Thyroid gland (tissue), 4 donors: ENCODE data around the gene ASIC2.

Source experiments
- POLR2A ChIP-seq, 2 donors: fragments of 450-650 bp; IDR thresholded peaks; one replicate each; pipeline ENCODE4 v1.6.1; 2017; ENCODE audit warnings: antibody characterized with exemption in 2 of 2, mild to moderate bottlenecking in 2 of 2, moderate library complexity in 1 of 2
- TF ChIP-seq, protein P1 (sequence below), 6 experiments: fragments of 200-600 bp in 3 of 6; fragments of 450-650 bp in 3 of 6; sonication (generic) in 3 of 6; IDR thresholded peaks; one replicate each; pipeline ENCODE4 v1.5.1; 2016 to 2019; ENCODE audit warnings: antibody characterized with exemption in 6 of 6, mild to moderate bottlenecking in 2 of 6, inconsistent platforms in 1 of 6, moderate library complexity in 1 of 6

DNA sequence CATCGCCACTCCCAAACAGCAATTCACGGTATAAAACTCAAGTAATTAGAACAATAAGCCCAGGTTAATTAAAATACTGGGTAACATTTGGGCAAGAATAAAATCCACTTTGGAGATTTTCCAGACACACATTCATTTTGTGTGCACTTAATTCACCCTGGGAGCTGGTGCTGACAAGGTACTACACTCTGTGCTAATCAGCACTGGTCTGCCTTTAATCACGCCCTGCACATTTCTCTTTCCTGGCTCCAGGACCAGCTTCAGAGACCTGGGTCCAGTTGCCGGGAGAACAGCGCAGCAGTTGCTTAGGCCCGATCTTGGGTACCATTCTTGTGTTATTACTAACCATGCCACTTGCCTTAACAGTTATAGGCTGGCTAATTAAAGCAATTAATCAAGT lies 23.7 kb upstream of the ASIC2 start:
- TF ChIP-seq, protein P1, sequence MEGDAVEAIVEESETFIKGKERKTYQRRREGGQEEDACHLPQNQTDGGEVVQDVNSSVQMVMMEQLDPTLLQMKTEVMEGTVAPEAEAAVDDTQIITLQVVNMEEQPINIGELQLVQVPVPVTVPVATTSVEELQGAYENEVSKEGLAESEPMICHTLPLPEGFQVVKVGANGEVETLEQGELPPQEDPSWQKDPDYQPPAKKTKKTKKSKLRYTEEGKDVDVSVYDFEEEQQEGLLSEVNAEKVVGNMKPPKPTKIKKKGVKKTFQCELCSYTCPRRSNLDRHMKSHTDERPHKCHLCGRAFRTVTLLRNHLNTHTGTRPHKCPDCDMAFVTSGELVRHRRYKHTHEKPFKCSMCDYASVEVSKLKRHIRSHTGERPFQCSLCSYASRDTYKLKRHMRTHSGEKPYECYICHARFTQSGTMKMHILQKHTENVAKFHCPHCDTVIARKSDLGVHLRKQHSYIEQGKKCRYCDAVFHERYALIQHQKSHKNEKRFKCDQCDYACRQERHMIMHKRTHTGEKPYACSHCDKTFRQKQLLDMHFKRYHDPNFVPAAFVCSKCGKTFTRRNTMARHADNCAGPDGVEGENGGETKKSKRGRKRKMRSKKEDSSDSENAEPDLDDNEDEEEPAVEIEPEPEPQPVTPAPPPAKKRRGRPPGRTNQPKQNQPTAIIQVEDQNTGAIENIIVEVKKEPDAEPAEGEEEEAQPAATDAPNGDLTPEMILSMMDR (IDR thresholded peaks at IDR 0.05) = no peak
- no peak for TF ChIP-seq POLR2A (IDR thresholded peaks at IDR 0.05)
